Hepatocyte (in vitro differentiated cells): ENCODE measurements around the gene HASPIN.

ENCODE experiments used
- EZH2 ChIP-seq: fragments of 200-600 bp; sonication (generic); IDR thresholded peaks from 2 replicates; pipeline ENCODE4 v1.6.1; 2016; ENCODE audit warnings: antibody characterized with exemption, mild to moderate bottlenecking, borderline replicate concordance
- TF ChIP-seq, protein P1 (sequence below): fragments of 200-600 bp; sonication (generic); IDR thresholded peaks from 2 replicates; pipeline ENCODE4 v1.5.1; 2016; ENCODE audit warnings: antibody characterized with exemption, mild to moderate bottlenecking; ENCODE audit not compliant: poor library complexity

GRCh38 chr17:3712811-3713463 is 10.8 kb upstream of the HASPIN start:
- TF ChIP-seq, protein P1, sequence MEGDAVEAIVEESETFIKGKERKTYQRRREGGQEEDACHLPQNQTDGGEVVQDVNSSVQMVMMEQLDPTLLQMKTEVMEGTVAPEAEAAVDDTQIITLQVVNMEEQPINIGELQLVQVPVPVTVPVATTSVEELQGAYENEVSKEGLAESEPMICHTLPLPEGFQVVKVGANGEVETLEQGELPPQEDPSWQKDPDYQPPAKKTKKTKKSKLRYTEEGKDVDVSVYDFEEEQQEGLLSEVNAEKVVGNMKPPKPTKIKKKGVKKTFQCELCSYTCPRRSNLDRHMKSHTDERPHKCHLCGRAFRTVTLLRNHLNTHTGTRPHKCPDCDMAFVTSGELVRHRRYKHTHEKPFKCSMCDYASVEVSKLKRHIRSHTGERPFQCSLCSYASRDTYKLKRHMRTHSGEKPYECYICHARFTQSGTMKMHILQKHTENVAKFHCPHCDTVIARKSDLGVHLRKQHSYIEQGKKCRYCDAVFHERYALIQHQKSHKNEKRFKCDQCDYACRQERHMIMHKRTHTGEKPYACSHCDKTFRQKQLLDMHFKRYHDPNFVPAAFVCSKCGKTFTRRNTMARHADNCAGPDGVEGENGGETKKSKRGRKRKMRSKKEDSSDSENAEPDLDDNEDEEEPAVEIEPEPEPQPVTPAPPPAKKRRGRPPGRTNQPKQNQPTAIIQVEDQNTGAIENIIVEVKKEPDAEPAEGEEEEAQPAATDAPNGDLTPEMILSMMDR: no peak
- no peak for TF ChIP-seq EZH2
